Panc1 (cell line): ENCODE measurements around the gene WNT7B. TPM values are rescaled to one million over a fixed set of nuclear protein-coding genes. Genes with fewer than 3 reads are reported as not detected.

Source experiments
- ATAC-seq: fragments of 200-7000 bp; cut with Tn5 transposase; 2 replicates; pipeline ENCODE4 v1.9.1; 2020; ENCODE audit warnings: mild to moderate bottlenecking, moderate library complexity
- BruUV-seq: library from RNA; stranded (reverse); fragments of 400-500 nt; replicated peaks from 2 replicates; lab custom pipeline; 2021; lab: Mats Ljungman, UMichigan
- CTCF ChIA-PET: fragments of 300-600 bp; sonication (Branson Sonifier 250); formaldehyde crosslinking; loops from one replicate; lab custom pipeline; 2022; ENCODE audit warnings: antibody characterized with exemption; lab: Charles Lee
- POLR2A ChIA-PET: fragments of 300-600 bp; sonication (Branson Sonifier 250); formaldehyde crosslinking; loops from one replicate; lab custom pipeline; 2022; ENCODE audit warnings: antibody characterized with exemption; lab: Charles Lee
- DNase-seq: peaks from one replicate; pipeline ENCODE4 v3.0.0-alpha.2; 2010; ENCODE audit warnings: low read depth, low spot score
- H3K27ac ChIP-seq: 2 replicates; pipeline ENCODE4 v1.5.1; 2011; ENCODE audit warnings: mild to moderate bottlenecking, low read length, inconsistent platforms
- H3K27me3 ChIP-seq: fragments of 200-500 bp; sonication (Bioruptor generic); 2 replicates; pipeline ENCODE4 v1.6.0; 2014; ENCODE audit warnings: low read length, inconsistent platforms; ENCODE audit not compliant: control insufficient read depth, insufficient read depth
- H3K36me3 ChIP-seq: fragments of 200-500 bp; sonication (Bioruptor generic); 2 replicates; pipeline ENCODE4 v1.5.1; 2014; ENCODE audit warnings: inconsistent platforms, mild to moderate bottlenecking, low read length, moderate library complexity; ENCODE audit not compliant: control insufficient read depth, insufficient read depth
- H3K4me1 ChIP-seq: 2 replicates; pipeline ENCODE4 v1.5.1; 2011; ENCODE audit warnings: inconsistent platforms, mild to moderate bottlenecking, low read length, moderate library complexity; ENCODE audit not compliant: control insufficient read depth, insufficient read depth
- H3K4me3 ChIP-seq, 2 experiments: 2 replicates each; pipeline ENCODE4 v1.5.1; 2011 to 2012; ENCODE audit warnings: low read depth in 2 of 2, low read length in 2 of 2, mild to moderate bottlenecking in 2 of 2, inconsistent platforms in 1 of 2, moderate library complexity in 1 of 2
- H3K9me3 ChIP-seq: fragments of 200-500 bp; sonication (Bioruptor generic); 2 replicates; pipeline ENCODE4 v1.5.1; 2014; ENCODE audit warnings: low read depth, mild to moderate bottlenecking, inconsistent platforms, low read length, moderate library complexity; ENCODE audit not compliant: control insufficient read depth, insufficient read depth
- CTCF ChIP-seq: fragments of 450-650 bp; IDR thresholded peaks from 2 replicates; pipeline ENCODE4 v1.5.1; 2017; ENCODE audit warnings: mild to moderate bottlenecking
- POLR2AphosphoS5 ChIP-seq: IDR thresholded peaks from 2 replicates; pipeline ENCODE4 v1.6.1; 2012; ENCODE audit warnings: mild to moderate bottlenecking, low read depth, low read length, moderate library complexity
- REST ChIP-seq, 2 experiments: IDR thresholded peaks; 2 replicates each; pipeline ENCODE4 v1.6.1; 2011 to 2012; ENCODE audit warnings: low read depth in 2 of 2, control low read depth in 1 of 2, low read length in 1 of 2, mild to moderate bottlenecking in 1 of 2, moderate library complexity in 1 of 2; ENCODE audit not compliant: insufficient read depth in 1 of 2
- SIN3A ChIP-seq: IDR thresholded peaks from 2 replicates; pipeline ENCODE4 v1.6.1; 2012; ENCODE audit warnings: low read depth, mild to moderate bottlenecking, low read length, moderate library complexity, borderline replicate concordance; ENCODE audit not compliant: insufficient read depth
- TCF7L2 ChIP-seq: IDR thresholded peaks from 2 replicates; pipeline ENCODE4 v1.6.1; 2011; ENCODE audit warnings: mild to moderate bottlenecking, low read depth, low read length, inconsistent platforms
- in situ Hi-C: cut with HindIII; loops from 2 replicates; pipeline ENCODE4 v1.10.0; 2016; ENCODE audit warnings: low sequenced_read_pairs, low pct_unique_long_range_greater_than_20kb
- intact Hi-C: fragments of 100-400 bp; cut with micrococcal nuclease; formaldehyde crosslinking; loops from one replicate; pipeline ENCODE4 v1.10.0; 2022; ENCODE audit not compliant: unreplicated experiment
- total RNA-seq: library from RNA; stranded (reverse); gene quantifications from one replicate; pipeline ENCODE4 v1.2.1, GENCODE V29; 2021; ENCODE audit not compliant: unreplicated experiment

The WNT7B gene
- total RNA-seq, 1 experiment from 2014 or later: 52.1 TPM

- no peaks in the 10 kb centered on the region for H3K36me3 ChIP-seq
- DNase-seq: no peak
- ChIA-PET CTCF (no interaction called here), POLR2A (no interaction called here)
- H3K27me3 ChIP-seq: no peaks in the 10 kb centered on the region
- no peak for TF ChIP-seq SIN3A
- no peak for TF ChIP-seq TCF7L2
- no peak for TF ChIP-seq CTCF
- no peak for TF ChIP-seq POLR2AphosphoS5
- no peak for TF ChIP-seq REST (IDR thresholded peaks at IDR 0.05; ENCODE audit: insufficient read depth in 1 of 2, low read depth in 2 of 2, low read length in 1 of 2)
- no TSS peak for BruUV-seq
- ATAC-seq: no peak
- H3K9me3 ChIP-seq: no peaks in the 10 kb centered on the region
- in situ Hi-C loops (no loop called here), intact Hi-C loops (no loop called here)
- H3K4me1 ChIP-seq: peaks cover 14% of the 10 kb centered on the region
- no peak overlapping the region for H3K4me3 ChIP-seq
- no peak overlapping the region for H3K27ac ChIP-seq
Observed at GRCh38 chr22:45912910-45913309, 64.1 kb downstream of the WNT7B start.

GRCh38 chr22:45911601-45912271 is 65.2 kb downstream of the WNT7B start:
- DNase-seq (no peak), ATAC-seq (no peak)
- H3K27ac ChIP-seq: no peak overlapping the region
- ChIA-PET CTCF (no interaction called here), POLR2A (no interaction called here)
- H3K27me3 ChIP-seq: no peaks in the 10 kb centered on the region
- TF ChIP-seq TCF7L2 (no peak), CTCF (no peak), REST (IDR thresholded peaks at IDR 0.05; ENCODE audit: insufficient read depth in 1 of 2, low read depth in 2 of 2, low read length in 1 of 2) (no peak), SIN3A (no peak)
- H3K36me3 ChIP-seq: no peaks in the 10 kb centered on the region
- BruUV-seq: no TSS peak
- intact Hi-C loops: no loop called here
- H3K4me1 ChIP-seq: peaks cover 4% of the 10 kb centered on the region
- H3K4me3 ChIP-seq: no peak overlapping the region
- H3K9me3 ChIP-seq: no peaks in the 10 kb centered on the region
- in situ Hi-C loops: no loop called here
